CD4-positive, alpha-beta T cell treated with Interleukin-15 for 4 hours (primary cell): ENCODE data around the gene FAM78B.

Experiments used
- DNase-seq: peaks from one replicate; pipeline ENCODE4 v3.0.0-alpha.2; 2020; ENCODE audit warnings: low spot score

Gene FAM78B

GRCh38 chr1:166164995-166165660 lies 1.7 kb downstream of the FAM78B start:
- DNase-seq = no peak

- no peak for DNase-seq
Observed at GRCh38 chr1:166164646-166164994, 2.2 kb downstream of the FAM78B start.

- no peak for DNase-seq
Observed at GRCh38 chr1:166159656-166160055, 7.1 kb downstream of the FAM78B start.

GRCh38 chr1:166156674-166157073 lies 10.1 kb downstream of the FAM78B start:
- DNase-seq = no peak

DNA sequence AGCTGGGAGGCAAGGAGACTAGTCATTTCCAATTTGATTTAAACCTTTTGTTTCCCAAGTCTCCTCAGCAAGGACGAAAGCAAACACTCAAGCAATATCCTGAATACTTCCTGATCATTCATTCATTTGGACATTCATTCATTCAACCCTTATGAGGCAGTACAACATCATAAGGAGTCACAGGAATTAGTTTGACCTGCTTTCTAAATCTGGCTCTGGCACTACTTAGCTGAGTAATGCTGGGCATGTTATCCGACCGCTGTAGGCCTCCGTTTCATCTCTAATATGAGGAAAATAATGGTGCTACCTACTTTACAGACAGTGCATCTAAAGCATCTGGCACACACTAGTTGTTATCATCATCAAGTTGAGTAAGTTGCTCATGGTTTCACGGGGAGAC lies 11.7 kb downstream of the FAM78B start:
- no peak for DNase-seq

GRCh38 chr1:166153525-166154314 lies 13.1 kb downstream of the FAM78B start:
- no peak for DNase-seq

GRCh38 chr1:166152978-166153377 lies 13.8 kb downstream of the FAM78B start:
- no peak for DNase-seq

DNA sequence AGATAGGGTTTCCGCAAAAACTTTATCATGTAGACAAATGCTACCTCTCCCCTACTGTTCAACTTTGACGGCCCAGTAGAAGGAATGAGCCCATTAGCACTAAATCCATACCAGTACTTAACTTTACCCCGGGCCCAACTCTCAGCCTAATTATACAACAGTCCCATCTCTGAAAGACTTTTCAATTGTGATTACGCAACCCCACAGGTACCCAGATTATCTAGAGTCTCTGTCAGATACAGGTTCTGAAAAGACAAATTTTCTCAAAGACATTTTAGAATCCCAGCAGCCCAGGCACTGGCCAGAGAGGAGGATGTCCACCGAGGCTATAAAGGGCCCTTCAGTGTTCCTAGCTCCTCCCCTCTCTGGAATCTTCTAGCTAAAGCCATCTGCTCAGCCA lies 15.0 kb downstream of the FAM78B start:
- DNase-seq = no peak

GRCh38 chr1:166145499-166145898 lies 21.3 kb downstream of the FAM78B start:
- no peak for DNase-seq

DNA sequence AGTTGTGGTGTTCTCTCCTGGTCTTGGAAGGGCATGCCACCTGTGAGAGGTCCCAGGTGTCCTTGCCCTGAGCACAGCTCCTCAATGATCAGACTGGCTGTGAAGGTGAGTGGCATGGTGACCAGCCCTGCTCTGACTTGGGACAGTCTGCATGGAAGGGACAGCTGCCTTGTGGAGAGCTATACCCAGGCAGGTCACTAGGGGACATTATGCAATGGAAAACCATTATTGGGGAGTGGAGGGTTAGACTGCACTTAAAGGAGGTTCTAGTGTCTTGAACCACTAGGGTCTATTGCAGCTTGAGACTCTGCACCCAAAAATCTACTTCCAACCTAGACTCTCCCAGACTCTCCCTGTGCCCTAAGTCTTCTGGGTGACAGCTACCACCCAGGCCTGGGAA lies 24.8 kb downstream of the FAM78B start:
- no peak for DNase-seq

- no peak for DNase-seq
Observed at GRCh38 chr1:166140251-166140650, 26.6 kb downstream of the FAM78B start.

DNA sequence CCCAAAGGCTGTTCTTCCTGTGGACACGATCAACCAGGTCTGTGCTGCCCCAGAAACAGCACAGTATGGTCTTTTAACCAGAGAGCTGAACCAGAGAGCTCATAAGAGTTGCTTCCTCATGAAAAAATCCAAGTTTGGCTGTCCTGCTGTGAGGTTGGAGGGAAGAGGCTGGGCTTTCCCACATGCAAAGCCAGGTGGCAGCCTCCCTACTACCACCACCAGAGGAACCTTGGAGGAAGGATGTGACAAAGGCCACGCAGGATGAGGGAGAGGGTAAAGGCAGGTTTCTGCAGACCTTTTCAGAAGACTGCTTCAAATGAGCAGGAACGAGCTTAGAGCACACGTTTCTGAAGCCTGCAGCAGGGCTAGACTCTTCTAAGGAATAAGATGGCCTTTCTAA lies 27.1 kb downstream of the FAM78B start:
- no peak for DNase-seq

DNA sequence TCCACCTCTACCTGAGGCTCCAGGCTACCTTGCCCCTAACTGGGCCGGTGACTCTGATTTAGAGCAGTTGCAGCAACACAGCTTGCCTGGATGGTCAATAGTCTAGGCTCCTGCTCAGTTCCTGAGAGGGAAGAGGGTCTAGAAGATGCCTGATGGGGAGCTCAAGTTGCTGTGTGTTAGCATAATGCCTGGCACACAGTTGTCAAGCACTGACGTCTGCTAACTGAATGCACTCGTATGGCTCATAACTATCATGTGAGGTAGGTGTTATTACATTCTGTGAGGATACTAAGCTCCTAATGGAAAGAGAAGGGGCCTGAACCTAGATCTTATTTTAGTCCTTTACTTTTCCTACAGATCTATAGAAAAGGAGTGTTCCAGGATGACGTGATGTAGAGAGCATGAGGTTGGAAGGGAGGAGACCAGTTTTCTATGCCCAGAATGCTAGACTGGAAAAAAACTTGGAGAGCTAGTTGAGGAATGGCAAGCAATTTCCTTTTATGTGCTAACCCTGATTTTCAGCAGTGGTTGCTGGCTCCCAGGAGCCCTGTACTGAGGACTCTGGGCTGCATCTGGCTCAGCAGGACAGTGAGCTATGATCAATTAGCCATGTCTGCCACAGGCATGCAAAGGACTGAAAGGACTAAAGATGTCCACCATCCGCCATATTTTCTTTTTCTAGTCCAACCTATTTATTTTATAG lies 30.0 kb downstream of the FAM78B start:
- DNase-seq = no peak

DNA sequence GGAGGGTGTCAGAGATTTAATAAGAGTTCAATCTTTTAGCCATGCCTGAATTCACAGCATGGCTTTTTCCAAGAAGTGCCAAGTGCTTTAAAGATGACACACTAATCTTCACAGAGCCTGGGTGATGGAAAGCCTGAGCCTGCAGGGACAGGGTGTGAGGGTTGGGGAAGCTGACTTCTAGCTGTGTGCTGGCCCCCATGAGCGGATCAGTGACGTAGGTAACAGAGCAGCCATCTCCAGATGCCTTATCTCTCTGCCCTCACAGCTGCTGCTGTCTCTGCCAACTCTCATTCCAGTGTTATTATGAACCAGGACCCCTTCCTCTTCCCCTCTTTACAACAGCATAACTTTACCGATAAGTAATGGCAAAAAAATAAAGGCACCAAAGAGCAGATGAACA lies 30.6 kb downstream of the FAM78B start:
- no peak for DNase-seq

DNA sequence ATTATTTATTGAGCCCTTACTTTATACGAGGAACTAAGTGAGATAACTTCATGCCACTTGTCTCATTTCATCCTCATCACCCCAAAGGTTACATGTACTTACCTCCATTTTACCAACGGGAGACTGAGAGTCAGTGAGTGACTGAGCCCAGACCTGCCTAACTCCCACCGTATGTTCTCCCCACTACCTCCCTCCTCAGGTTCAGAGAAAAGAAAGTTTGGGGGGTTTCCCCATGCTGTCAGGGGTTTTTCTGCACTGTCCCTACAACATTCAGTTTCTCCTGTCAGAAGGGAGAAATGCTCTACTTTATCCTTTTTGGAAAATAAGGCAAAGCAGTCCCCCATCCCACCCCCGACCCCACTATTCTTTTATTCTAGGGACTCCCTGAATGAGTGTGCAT lies 32.9 kb downstream of the FAM78B start:
- no peak for DNase-seq

DNA sequence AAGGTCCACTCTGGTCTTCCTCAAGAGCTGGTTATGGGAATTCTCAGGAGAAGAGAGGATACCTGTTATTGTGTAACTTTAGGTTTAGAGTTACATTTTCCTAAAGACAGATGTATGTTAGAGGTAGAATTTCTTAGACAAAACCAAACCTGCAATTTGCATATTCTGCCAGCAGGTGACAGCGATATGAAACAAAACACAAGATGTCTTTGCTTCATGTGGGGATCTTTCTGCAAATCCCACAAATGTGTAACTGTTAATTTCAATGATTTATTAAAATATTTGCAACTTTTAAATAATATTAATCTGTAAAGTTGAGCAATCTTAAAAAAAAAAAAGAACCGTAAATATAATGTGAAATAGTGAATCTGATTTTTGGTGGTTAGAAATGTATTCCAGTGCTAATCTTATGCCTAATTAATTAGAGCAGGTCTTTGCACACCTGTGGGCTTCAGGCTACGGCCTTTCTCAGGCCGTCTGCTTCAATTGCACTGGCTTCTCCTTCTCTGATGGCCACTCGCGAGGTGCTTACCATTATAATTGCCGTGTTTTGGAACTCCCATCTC lies 33.4 kb downstream of the FAM78B start:
- no peak for DNase-seq

DNA sequence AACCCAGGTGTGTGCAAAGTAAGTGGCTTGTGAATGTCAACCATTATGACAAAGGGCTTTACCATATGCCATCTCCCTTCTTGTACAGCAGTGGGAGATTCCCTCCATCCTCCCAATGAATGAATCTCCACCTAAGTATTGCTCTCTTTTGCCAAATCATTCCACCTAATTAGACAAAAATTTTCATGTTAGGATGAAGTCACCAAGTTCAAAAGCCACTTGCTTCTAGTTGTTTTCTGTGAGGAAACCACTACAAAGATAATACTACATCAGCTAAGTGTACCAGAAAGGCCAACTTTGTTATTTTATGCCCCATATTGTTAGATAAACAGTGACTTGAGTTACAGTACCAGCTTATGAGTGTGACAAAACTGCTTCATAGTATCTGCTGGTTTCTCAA lies 34.3 kb downstream of the FAM78B start:
- no peak for DNase-seq

- DNase-seq = no peak
Observed at GRCh38 chr1:166129006-166129405, 37.8 kb downstream of the FAM78B start.

- no peak for DNase-seq
Observed at GRCh38 chr1:166128195-166128594, 38.6 kb downstream of the FAM78B start.

- DNase-seq = no peak
Observed at GRCh38 chr1:166127003-166127402, 39.8 kb downstream of the FAM78B start.

DNA sequence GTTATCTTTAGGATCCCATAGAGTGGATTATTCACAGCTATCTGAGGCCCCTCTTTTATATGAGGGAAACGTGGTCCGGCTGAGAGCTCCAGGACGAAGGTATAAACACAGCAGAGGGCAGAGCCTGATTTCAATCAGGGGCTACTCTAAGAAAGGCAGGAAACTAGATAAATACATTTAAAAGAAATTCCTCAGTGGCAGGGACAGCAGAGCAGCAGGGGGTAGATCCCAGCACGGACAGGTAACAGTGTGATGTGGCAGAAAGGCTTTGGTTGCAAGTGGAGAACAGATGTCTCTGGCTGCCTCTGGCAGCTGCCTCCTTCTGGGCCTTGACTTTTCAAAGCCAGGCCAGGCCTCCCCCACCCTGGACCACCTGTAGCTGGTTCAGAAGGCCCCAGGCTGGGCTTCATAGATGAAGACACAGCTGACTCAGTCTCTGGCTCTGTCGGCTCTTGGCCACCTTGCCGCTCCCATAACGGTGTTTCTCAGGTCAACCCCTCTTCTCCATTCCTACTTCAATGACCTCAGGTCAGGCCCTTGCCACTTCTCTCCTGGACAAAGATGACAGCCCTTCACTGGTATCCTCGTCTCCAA lies 43.8 kb downstream of the FAM78B start:
- no peak for DNase-seq

DNA sequence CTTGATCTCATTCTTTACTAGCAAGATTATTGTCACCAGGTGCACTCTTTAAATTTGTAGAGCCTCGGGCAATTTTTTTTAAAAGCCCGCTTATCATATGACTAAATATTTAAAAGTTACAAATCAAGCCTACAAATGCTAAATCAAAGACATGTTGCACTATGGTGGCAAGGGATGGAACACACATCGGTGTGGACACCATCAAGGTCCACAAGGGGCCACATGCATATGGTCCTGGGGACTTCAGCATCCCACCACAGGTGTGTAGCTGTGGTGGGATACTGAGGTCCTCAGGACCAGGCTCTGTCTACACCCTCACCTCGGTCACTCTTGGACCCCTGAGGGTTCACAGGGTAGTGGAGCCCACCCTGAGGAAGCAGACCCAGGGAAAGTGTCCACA lies 45.8 kb downstream of the FAM78B start:
- no peak for DNase-seq

DNA sequence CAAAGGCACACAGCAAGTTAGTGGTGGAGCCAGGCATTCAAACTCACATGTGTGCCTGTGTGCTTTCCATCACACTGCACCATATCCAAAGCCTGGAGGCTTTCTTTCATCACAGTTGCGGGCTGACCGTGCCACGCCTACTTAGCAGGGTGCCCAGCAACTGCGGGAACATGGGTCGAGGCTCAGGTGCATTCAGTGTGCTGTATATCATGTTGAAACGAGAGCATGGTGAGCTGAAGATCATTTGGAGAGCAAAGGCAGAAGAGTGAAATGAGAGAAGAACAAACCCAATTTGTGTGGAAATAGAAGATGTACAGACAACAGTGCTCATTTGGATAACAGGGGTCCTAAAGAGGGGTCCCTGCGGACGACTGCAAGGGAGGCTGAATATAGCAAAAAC lies 46.5 kb downstream of the FAM78B start:
- no peak for DNase-seq
